HepG2 (cell line): ENCODE data around the gene KRTAP20-1. TPM values are rescaled to one million over a fixed set of nuclear protein-coding genes. Genes with fewer than 3 reads are reported as not detected.

ENCODE experiments used
- ATAC-seq: fragments of 200-7000 bp; cut with Tn5 transposase; 3 replicates; pipeline ENCODE4 v1.9.1; 2020; ENCODE audit warnings: mild to moderate bottlenecking, moderate library complexity
- BruUV-seq: library from RNA; stranded (reverse); fragments of 400-500 nt; replicated peaks from 2 replicates; lab custom pipeline; 2021; lab: Mats Ljungman, UMichigan
- CTCF ChIA-PET: fragments of 300-600 bp; formaldehyde crosslinking; extraction: SDS; loops from one replicate; lab custom pipeline; 2021; ENCODE audit warnings: low total read pairs, inconsistent platforms, low intra/inter-chr PET ratio; lab: Yijun Ruan, JAX
- POLR2A ChIA-PET: fragments of 350-600 bp; sonication (Branson Sonifier 250); formaldehyde crosslinking; loops from one replicate; lab custom pipeline; 2020; ENCODE audit warnings: antibody characterized with exemption, inconsistent platforms; lab: Yijun Ruan, JAX
- DNase-seq: peaks from one replicate; pipeline ENCODE4 v3.0.0-alpha.2; 2015; ENCODE audit warnings: low spot score
- FAIRE-seq: peaks from 3 replicates; lab custom pipeline; 2011; peaks lifted over from hg19 to GRCh38; lab: Jason Lieb, UNC
- H2AFZ ChIP-seq: one replicate; pipeline ENCODE4 v1.6.1; 2011; ENCODE audit warnings: low read length, inconsistent platforms
- H3K27ac ChIP-seq: fragments of 300-600 bp; 3 replicates; pipeline ENCODE4 v1.8.0; 2011; ENCODE audit warnings: mixed run types, mild to moderate bottlenecking, mixed read lengths, low read length, inconsistent platforms; ENCODE audit not compliant: insufficient read depth; ENCODE audit errors: extremely low read length
- H3K27me3 ChIP-seq, 2 experiments: fragments of 200-600 bp in 1 of 2; 2 replicates in 1 of 2; 3 replicates in 1 of 2; pipeline versions ENCODE4 v1.6.0 to v1.8.0; 2011; ENCODE audit warnings: low read length in 2 of 2, mild to moderate bottlenecking in 2 of 2, moderate library complexity in 2 of 2, inconsistent platforms in 1 of 2; ENCODE audit not compliant: insufficient read depth in 2 of 2, control insufficient read depth in 1 of 2
- H3K36me3 ChIP-seq, 2 experiments: fragments of 200-600 bp in 1 of 2; replicated peaks in 1 of 2; 2 replicates in 1 of 2; 3 replicates in 1 of 2; pipeline versions ENCODE4 v1.5.1 to v1.8.0; 2011; ENCODE audit warnings: low read length in 2 of 2, inconsistent platforms in 1 of 2; ENCODE audit not compliant: insufficient read depth in 2 of 2, control insufficient read depth in 1 of 2
- H3K4me1 ChIP-seq: 2 replicates; pipeline ENCODE4 v1.5.1; 2012; ENCODE audit warnings: low read length, inconsistent platforms; ENCODE audit not compliant: insufficient read depth
- H3K4me2 ChIP-seq: 2 replicates; pipeline ENCODE4 v1.6.0; 2011; ENCODE audit warnings: low read depth, low read length, inconsistent platforms
- H3K4me3 ChIP-seq, 3 experiments: fragments of 200-600 bp in 1 of 3; sonication (generic), shearing (Covaris generic) in 1 of 3; replicated peaks in 1 of 3; 2 replicates each; pipeline ENCODE4 v1.5.1; 2011 to 2016; ENCODE audit warnings: low read length in 3 of 3, inconsistent platforms in 2 of 3, low read depth in 2 of 3, mild to moderate bottlenecking in 2 of 3, control low read depth in 1 of 3, mixed read lengths in 1 of 3; ENCODE audit not compliant: insufficient read depth in 1 of 3
- H3K79me2 ChIP-seq: one replicate; pipeline ENCODE4 v1.6.1; 2011; ENCODE audit warnings: low read length, inconsistent platforms; ENCODE audit not compliant: insufficient read depth
- H3K9ac ChIP-seq: 2 replicates; pipeline ENCODE4 v1.6.0; 2011; ENCODE audit warnings: mild to moderate bottlenecking, low read depth, low read length, inconsistent platforms; ENCODE audit not compliant: insufficient read depth
- H3K9me3 ChIP-seq: 2 replicates; pipeline ENCODE4 v1.5.1; 2012; ENCODE audit warnings: mild to moderate bottlenecking, low read length
- H4K20me1 ChIP-seq: 2 replicates; pipeline ENCODE4 v1.6.0; 2011; ENCODE audit warnings: inconsistent platforms, mild to moderate bottlenecking, low read length, moderate library complexity; ENCODE audit not compliant: insufficient read depth
- AKAP8 ChIP-seq: sonication (generic); formaldehyde crosslinking; IDR thresholded peaks from 2 replicates; pipeline ENCODE4 v1.5.1; 2020; ENCODE audit warnings: mild to moderate bottlenecking, missing genetic modification reagents
- ATM ChIP-seq: fragments of 450-650 bp; IDR thresholded peaks from 2 replicates; pipeline ENCODE4 v1.7.1; 2017; ENCODE audit warnings: mild to moderate bottlenecking, borderline replicate concordance
- MNT ChIP-seq: fragments of 450-650 bp; IDR thresholded peaks from 2 replicates; pipeline ENCODE4 v1.6.1; 2016
- RFX1 ChIP-seq: fragments of 450-650 bp; IDR thresholded peaks from 2 replicates; pipeline ENCODE4 v1.6.1; 2017
- ZNF670 ChIP-seq: sonication (generic); formaldehyde crosslinking; IDR thresholded peaks from 2 replicates; pipeline ENCODE4 v1.8.0; 2022; ENCODE audit warnings: mild to moderate bottlenecking, missing genetic modification reagents, borderline replicate concordance
- WGBS: methylation state at CpG from one replicate; pipeline ENCODE4 v1.1.6; 2017; ENCODE audit warnings: low lambda C conversion rate; 5-methylcytosine and 5-hydroxymethylcytosine counted together
- in situ Hi-C: cut with HindIII; loops from 2 replicates; pipeline ENCODE4 v1.10.0; 2017; ENCODE audit warnings: low pct_unique_long_range_greater_than_20kb; ENCODE audit not compliant: extremely low pct_ligation_motif_present
- intact Hi-C: fragments of 100-400 bp; cut with micrococcal nuclease; formaldehyde crosslinking; loops from one replicate; pipeline ENCODE4 v1.10.0; 2022; ENCODE audit not compliant: unreplicated experiment
- polyA plus RNA-seq, 8 experiments: library from polyadenylated mRNA; depleted of rRNA in 3 of 8; stranded (reverse) in 7 of 8; unstranded in 1 of 8; fragments of >200 nt; fragmentation: Illumina TruSeq in 4 of 8; extraction: Trizol in 4 of 8; gene quantifications; 2 replicates each; pipeline versions ENCODE4 v1.2.1 to v1.2.3, GENCODE V29; 2011 to 2016; ENCODE audit warnings: low read depth in 4 of 8, missing spikeins in 1 of 8, mixed read lengths in 1 of 8; ENCODE audit not compliant: insufficient read depth in 1 of 8
- total RNA-seq, 5 experiments: library from RNA; depleted of rRNA; stranded (reverse); fragments of >200 nt; fragmentation: Illumina TruSeq; extraction: Trizol; gene quantifications; 2 replicates each; pipeline ENCODE4 v1.2.3, GENCODE V29; 2016; ENCODE audit warnings: low read depth in 1 of 5

KRTAP20-1 gene
- total and polyA plus RNA-seq, 2 of the 13 experiments (the other 11 are each of a cell fraction or from before 2014, with no cell fraction given), result not detected

- no peak overlapping the region for H3K9ac ChIP-seq
- WGBS, result 0% methylated on average over 1 of the region's 1 CpG
- DNase-seq, result no peak
- intact Hi-C loops (no loop called here), in situ Hi-C loops (no loop called here)
- CTCF ChIA-PET, result no interaction called here
- H3K79me2 ChIP-seq, result no peaks in the 10 kb centered on the region
- no peaks in the 10 kb centered on the region for H3K4me1 ChIP-seq
- H3K27me3 ChIP-seq, result no peaks in the 10 kb centered on the region
- TF ChIP-seq ATM, result no peak
- TF ChIP-seq AKAP8 (CRISPR knock-in tag), result no peak
- no peak for TF ChIP-seq MNT
- no peak for TF ChIP-seq RFX1
- TF ChIP-seq, all 625 proteins: peak for 0
- ATAC-seq (no peak), FAIRE-seq (no peak)
- Histone ChIP-seq H3K36me3 (no peaks in the 10 kb centered on the region), H4K20me1 (no peaks in the 10 kb centered on the region), H3K4me3 (no peak overlapping the region), H2AFZ (no peak overlapping the region), H3K27ac (no peak overlapping the region), H3K4me2 (no peak overlapping the region), H3K9me3 (peaks cover 76% of the 10 kb centered on the region)
- POLR2A ChIA-PET, result no interaction called here
- no TSS peak for BruUV-seq
These were observed 33.4 kb upstream of the KRTAP20-1 start for GRCh38 chr21:30582870-30583269.

GRCh38 chr21:30590297-30590696, 25.9 kb upstream of the KRTAP20-1 start, which contains the start of gene KRTAP22-2:
Gene KRTAP22-2, minus strand, starts transcription at chr21:30590397.
- H3K36me3 ChIP-seq, result no peaks in the 10 kb centered on the region
- CTCF ChIA-PET, result no interaction called here
- H2AFZ ChIP-seq, result no peak within 1 kb of the TSS
- DNase-seq (no peak), FAIRE-seq (no peak), ATAC-seq (no peak)
- peaks cover 82% of the 10 kb centered on the region for H3K9me3 ChIP-seq
- no peaks in the 10 kb centered on the region for H4K20me1 ChIP-seq
- H3K27ac ChIP-seq, result no peak within 1 kb of the TSS
- no peak within 1 kb of the TSS for H3K9ac ChIP-seq
- H3K4me1 ChIP-seq, result no peaks in the 10 kb centered on the region
- no peak within 1 kb of the TSS for H3K4me2 ChIP-seq
- intact Hi-C loops (no loop called here), in situ Hi-C loops (no loop called here)
- no peaks in the 10 kb centered on the region for H3K79me2 ChIP-seq
- H3K4me3 ChIP-seq, result no peak within 1 kb of the TSS
- H3K27me3 ChIP-seq, result no peaks in the 10 kb centered on the region
- POLR2A ChIA-PET, result no interaction called here
- BruUV-seq, result no TSS peak
- no peak for TF ChIP-seq ZNF670 (CRISPR knock-in tag)
